NCI-H510A (cell line): ENCODE measurements around the gene ARL6IP4.

Experiments
- DNase-seq: peaks from one replicate; lab custom pipeline; 2025; lab: John Stamatoyannopoulos, UW

Gene ARL6IP4

GRCh38 chr12:122990961-122991622 lies 10.6 kb downstream of the ARL6IP4 start:
- no peak for DNase-seq

- no peak for DNase-seq
Observed at GRCh38 chr12:122991623-122992275, 11.3 kb downstream of the ARL6IP4 start.

GRCh38 chr12:122992386-122992785 lies 11.9 kb downstream of the ARL6IP4 start:
- DNase-seq, result no peak

GRCh38 chr12:122994140-122994675 lies 13.7 kb downstream of the ARL6IP4 start:
- no peak for DNase-seq

GRCh38 chr12:122994781-122995502 lies 14.5 kb downstream of the ARL6IP4 start:
- DNase-seq, result no peak

- DNase-seq, result no peak
Observed at GRCh38 chr12:122995503-122996187, 15.2 kb downstream of the ARL6IP4 start.

- DNase-seq, result no peak
Observed at GRCh38 chr12:122996188-122996601, 15.7 kb downstream of the ARL6IP4 start.

- no peak for DNase-seq
Observed at GRCh38 chr12:122996621-122997342, 16.3 kb downstream of the ARL6IP4 start.

GRCh38 chr12:122997343-122998250 lies 17.1 kb downstream of the ARL6IP4 start:
- DNase-seq, result no peak

- DNase-seq, result no peak
Observed at GRCh38 chr12:122998316-122998715, 17.8 kb downstream of the ARL6IP4 start.

GRCh38 chr12:122999196-122999946 lies 18.9 kb downstream of the ARL6IP4 start:
- DNase-seq, result no peak

GRCh38 chr12:122999986-123000420 lies 19.5 kb downstream of the ARL6IP4 start:
- DNase-seq, result no peak

- no peak for DNase-seq
Observed at GRCh38 chr12:123000578-123000977, 20.1 kb downstream of the ARL6IP4 start.

GRCh38 chr12:123001464-123001863 lies 21.0 kb downstream of the ARL6IP4 start:
- no peak for DNase-seq

- DNase-seq, result no peak
Observed at GRCh38 chr12:123003257-123003656, 22.8 kb downstream of the ARL6IP4 start.

- DNase-seq, result no peak
Observed at GRCh38 chr12:123004287-123004686, 23.8 kb downstream of the ARL6IP4 start.

GRCh38 chr12:123005081-123005626 lies 24.7 kb downstream of the ARL6IP4 start:
- DNase-seq, result no peak

GRCh38 chr12:123006977-123007376 lies 26.5 kb downstream of the ARL6IP4 start:
- no peak for DNase-seq

GRCh38 chr12:123010110-123010509 lies 29.6 kb downstream of the ARL6IP4 start:
- DNase-seq, result no peak
